GM19463 (cell line): ENCODE results near the gene MYO16.

Source experiments
- ATAC-seq: cut with Tn5 transposase; IDR thresholded peaks from one replicate; pipeline ENCODE4 v1.9.1; 2021; ENCODE audit warnings: mild to moderate bottlenecking, moderate library complexity; ENCODE audit not compliant: unreplicated experiment

The MYO16 gene

GRCh38 chr13:108787700-108788414 is 158.4 kb downstream of the MYO16 start:
- ATAC-seq: no peak

DNA sequence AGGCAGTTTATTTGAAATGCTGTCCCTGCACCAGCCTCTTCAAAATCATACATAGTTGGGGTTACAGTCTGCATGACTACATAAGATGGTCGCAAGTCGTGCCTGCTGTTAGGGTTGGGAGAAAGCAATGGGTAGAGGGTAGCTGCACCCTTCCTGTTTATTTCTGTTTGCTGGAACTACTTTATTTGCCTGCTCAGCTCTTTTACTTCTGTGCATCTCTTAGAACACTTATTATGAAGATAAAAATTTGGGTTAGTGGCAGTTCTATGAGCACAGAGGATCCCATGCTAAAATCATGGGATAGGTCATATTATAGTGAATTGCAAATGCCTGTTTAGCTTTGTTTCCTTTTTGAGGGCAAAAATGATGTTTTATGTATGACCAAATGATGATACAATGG is 160.1 kb downstream of the MYO16 start:
- ATAC-seq: no peak

DNA sequence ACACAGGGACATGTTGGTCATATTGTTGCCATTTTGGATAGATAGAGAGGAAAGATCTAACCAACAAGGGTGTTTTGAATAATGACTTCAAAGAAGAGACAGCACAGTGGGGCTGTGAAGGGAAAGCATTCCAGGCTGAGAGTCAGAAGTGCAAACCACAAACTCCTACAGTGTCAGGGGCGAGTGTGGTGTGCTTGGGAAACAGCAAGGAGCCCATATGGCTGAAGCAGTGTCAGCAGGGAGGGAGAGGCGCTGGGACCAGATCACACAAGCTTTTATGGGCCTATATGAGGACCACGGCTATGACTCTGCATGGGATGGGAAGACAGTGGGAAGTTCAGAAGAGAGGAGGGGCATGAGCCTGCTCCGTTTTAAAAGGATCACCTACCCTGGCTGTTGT is 166.4 kb downstream of the MYO16 start:
- no peak for ATAC-seq

GRCh38 chr13:108797354-108797753 is 167.9 kb downstream of the MYO16 start:
- ATAC-seq: no peak

- no peak for ATAC-seq
Observed at GRCh38 chr13:108807841-108808240, 178.4 kb downstream of the MYO16 start.

DNA sequence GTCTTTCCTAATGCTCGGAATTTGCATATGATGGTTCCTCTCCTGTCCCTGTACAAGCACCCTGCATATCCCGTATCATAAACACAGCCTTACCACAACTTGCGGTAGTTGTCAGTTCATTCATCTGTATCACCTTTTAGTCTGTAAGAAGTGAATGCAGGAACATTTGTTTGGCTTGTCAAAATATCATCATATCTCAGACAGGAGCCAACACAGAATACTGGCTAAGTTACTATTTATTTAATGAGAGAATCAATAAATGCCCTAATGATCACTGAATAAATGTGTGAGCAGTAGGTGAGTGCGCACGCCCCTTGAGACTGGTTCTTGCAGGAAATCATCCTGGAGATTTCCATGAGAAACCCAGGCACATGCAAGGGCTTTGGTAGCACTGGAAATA is 182.8 kb downstream of the MYO16 start:
- no peak for ATAC-seq

- no peak for ATAC-seq
Observed at GRCh38 chr13:108812661-108813060, 183.2 kb downstream of the MYO16 start.

GRCh38 chr13:108813587-108814170 is 184.3 kb downstream of the MYO16 start:
- ATAC-seq: no peak

GRCh38 chr13:108816375-108816774 is 187.0 kb downstream of the MYO16 start:
- no peak for ATAC-seq

DNA sequence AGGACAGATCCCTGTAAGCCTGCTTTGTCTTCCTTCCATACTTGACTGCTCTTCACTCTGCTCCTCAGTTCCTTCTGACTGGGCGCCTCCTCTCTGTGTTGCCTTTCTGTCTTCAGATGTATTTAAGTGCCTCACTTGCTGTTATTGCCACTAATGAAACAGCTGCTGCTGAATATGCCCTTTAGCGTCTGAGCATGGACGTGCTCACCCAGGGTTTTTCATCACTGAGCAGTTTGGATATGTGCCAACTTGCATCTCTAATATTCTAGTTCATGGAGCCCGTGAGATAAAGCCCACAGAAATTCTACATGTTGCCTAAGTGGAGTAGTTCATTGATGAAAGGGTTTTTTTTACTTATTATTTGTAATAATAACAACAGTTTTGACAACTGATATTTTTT is 198.2 kb downstream of the MYO16 start:
- no peak for ATAC-seq

GRCh38 chr13:108828086-108828815 is 198.8 kb downstream of the MYO16 start:
- no peak for ATAC-seq

- ATAC-seq: no peak
Observed at GRCh38 chr13:108830916-108831315, 201.5 kb downstream of the MYO16 start.

GRCh38 chr13:108833531-108833930 is 204.1 kb downstream of the MYO16 start:
- no peak for ATAC-seq

DNA sequence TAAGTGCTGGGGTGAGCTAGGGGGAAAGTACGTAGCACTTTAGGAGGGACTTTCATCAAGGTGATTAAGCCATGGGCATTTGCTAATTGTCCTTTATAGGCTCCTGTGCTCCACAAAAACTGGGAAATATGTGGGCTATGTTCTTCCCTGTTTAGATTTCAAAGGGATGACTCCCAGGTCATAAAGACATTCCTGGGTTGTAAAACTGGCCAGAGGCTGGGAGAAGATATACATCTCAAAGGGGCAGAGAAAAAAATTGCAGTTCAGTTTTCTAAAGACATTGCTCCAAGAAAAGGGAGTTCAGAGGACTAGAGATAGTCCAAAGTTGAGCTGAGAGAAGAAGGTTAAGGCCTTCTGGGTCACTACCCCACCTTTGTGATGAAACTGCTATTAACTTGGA is 204.8 kb downstream of the MYO16 start:
- no peak for ATAC-seq

GRCh38 chr13:108835083-108835482 is 205.7 kb downstream of the MYO16 start:
- ATAC-seq: no peak

- ATAC-seq: no peak
Observed at GRCh38 chr13:108850691-108851090, 221.3 kb downstream of the MYO16 start.

DNA sequence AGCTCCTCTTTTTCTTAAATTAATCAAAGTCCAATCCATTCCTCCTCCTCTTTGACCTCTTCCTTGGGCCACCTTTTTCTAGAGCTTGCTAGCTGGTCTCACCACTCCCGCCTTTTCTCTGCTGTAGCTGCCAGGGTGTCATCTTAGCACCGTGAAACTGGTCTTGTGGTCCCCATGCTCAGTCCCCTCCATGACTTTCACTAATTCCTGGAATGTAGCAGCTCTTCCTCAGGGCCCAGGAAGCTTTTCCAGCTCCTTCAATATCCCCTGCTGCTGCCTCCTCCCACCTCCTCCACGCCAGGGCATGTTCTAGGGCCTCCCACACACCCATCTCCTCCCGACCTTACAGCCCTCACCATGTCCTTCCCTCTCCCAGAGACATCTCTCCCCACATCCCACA is 222.2 kb downstream of the MYO16 start:
- no peak for ATAC-seq

DNA sequence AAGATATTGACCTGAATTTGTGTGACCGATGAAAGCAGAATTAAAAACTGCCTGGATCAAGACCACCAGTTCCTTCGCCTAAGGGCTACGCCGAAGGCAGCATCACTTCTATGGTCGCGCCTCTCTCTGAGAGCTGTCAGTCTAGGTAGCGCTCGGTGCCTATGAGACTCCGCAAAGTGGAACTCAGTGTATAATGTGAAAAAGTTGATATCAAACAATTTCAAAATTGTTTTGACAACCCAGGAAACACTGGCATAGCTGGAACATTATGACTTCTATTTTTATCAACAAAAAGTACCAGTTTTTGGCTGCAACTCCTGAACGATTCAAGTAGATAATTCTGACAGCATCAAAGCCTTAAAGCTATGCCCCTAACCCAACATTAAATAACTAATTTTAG is 223.6 kb downstream of the MYO16 start:
- no peak for ATAC-seq

GRCh38 chr13:108855737-108856387 is 226.5 kb downstream of the MYO16 start:
- ATAC-seq: peak; percentile 67

DNA sequence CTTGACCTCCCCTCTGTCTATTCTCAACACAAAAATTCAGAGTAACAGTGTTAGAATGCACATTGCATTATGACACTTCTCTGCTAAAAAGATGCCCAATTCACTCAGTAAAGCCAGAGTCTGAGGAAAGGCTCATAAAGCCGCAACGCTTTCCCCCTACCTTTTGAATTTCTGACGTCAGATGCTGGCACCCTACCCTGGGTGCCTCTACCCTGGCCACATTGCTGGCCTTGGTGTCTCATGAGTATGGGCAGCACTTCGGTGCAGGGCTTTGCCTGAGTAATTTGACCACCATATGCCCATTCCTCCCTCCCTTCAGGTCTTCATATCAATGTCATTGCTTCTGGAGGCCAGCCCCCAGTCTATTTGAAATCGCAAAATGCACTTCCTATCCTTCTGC is 229.3 kb downstream of the MYO16 start:
- no peak for ATAC-seq

DNA sequence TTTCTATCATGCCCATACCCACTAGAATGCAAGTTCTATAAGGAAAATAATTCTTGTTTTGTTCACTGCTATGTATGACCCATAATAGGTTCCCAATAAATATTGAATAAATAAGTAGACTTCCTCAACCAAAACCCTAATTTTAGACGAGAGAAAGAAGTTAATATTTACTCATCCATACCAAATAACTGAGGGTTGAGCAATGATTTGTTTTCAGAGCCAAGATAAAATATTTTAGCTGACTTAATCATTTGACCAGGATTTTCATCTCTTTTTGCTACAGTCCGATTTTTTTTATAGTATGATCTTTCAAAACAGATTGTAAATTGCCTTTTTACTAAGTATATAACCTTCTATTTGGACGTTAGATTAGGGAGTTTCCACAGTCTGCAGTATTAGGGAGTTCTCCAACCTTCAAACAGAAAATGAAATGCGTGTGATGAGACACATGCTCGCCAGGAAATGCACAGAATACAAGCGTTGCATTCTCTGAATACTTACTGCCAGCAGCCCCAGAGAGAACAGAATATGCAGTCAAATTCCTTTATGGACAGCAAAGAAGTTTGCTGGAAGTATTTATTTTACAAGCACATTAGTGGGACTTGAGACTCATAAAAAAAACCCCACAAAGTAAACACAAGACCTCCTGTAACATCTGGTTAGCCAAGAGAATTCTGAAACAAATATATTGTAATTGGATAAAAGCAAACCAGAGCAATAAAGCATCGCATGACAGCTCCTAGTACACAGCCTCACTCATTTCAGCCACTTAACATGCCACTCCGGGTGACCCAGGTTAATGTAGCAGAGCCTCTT is 230.0 kb downstream of the MYO16 start:
- ATAC-seq: peak; percentile 49
